SU-DHL-6 (cell line): ENCODE measurements around the gene CASK.

Experiments
- H2AFZ ChIP-seq: fragments of 200-600 bp; sonication (generic); 2 replicates; pipeline ENCODE4 v1.6.1; 2014; ENCODE audit warnings: low read depth, mild to moderate bottlenecking, moderate library complexity, mixed read lengths, antibody characterized with exemption, low read length; ENCODE audit not compliant: severe bottlenecking
- H3F3A ChIP-seq: fragments of 200-600 bp; shearing (Covaris generic); 2 replicates; pipeline ENCODE4 v1.6.0; 2016; ENCODE audit warnings: antibody characterized with exemption, mild to moderate bottlenecking; ENCODE audit not compliant: insufficient read depth
- H3K27ac ChIP-seq: fragments of 200-600 bp; sonication (generic); 2 replicates; pipeline ENCODE4 v1.5.1; 2016; ENCODE audit warnings: low read depth, mild to moderate bottlenecking, low read length, moderate library complexity, mixed read lengths
- H3K27me3 ChIP-seq: fragments of 200-600 bp; sonication (generic), shearing (Covaris generic); 2 replicates; pipeline ENCODE4 v1.6.0; 2014; ENCODE audit warnings: mild to moderate bottlenecking, low read length
- H3K36me3 ChIP-seq: fragments of 200-600 bp; sonication (generic); 2 replicates; pipeline ENCODE4 v1.6.1; 2014; ENCODE audit warnings: mild to moderate bottlenecking, low read length, mixed read lengths
- H3K4me2 ChIP-seq: fragments of 300-600, 200-600 bp; shearing (Covaris generic), sonication (generic); 2 replicates; pipeline ENCODE4 v1.6.0; 2014; ENCODE audit warnings: low read length, low read depth, mild to moderate bottlenecking; ENCODE audit not compliant: poor library complexity, severe bottlenecking
- H3K4me3 ChIP-seq: fragments of 200-600 bp; sonication (generic); 2 replicates; pipeline ENCODE4 v1.5.1; 2014; ENCODE audit warnings: antibody characterized with exemption, low read length, mild to moderate bottlenecking, mixed read lengths; ENCODE audit not compliant: insufficient read depth, poor library complexity, severe bottlenecking
- H3K79me2 ChIP-seq: fragments of 200-600 bp; sonication (generic); 2 replicates; pipeline ENCODE4 v1.6.1; 2014; ENCODE audit warnings: mild to moderate bottlenecking, low read length, moderate library complexity; ENCODE audit not compliant: insufficient read depth
- H3K9ac ChIP-seq: fragments of 200-600 bp; sonication (generic); 2 replicates; pipeline ENCODE4 v1.7.0; 2014; ENCODE audit warnings: mild to moderate bottlenecking, low read length
- H3K9me2 ChIP-seq: fragments of 200-600 bp; sonication (generic); replicated peaks from 2 replicates; pipeline ENCODE4 v1.6.1; 2014; ENCODE audit warnings: low read length; ENCODE audit not compliant: insufficient read depth
- H3K9me3 ChIP-seq: fragments of 200-600 bp; sonication (generic); 2 replicates; pipeline ENCODE4 v1.6.1; 2014; ENCODE audit warnings: low read length, mixed read lengths; ENCODE audit not compliant: insufficient read depth
- H4K20me1 ChIP-seq: fragments of 200-600 bp; sonication (generic); 2 replicates; pipeline ENCODE4 v1.6.1; 2014; ENCODE audit warnings: low read depth, mild to moderate bottlenecking, antibody characterized with exemption, low read length, moderate library complexity, mixed read lengths
- CTCF ChIP-seq: fragments of 200-600 bp; sonication (generic); IDR thresholded peaks from one replicate; pipeline ENCODE4 v1.5.1; 2017; ENCODE audit warnings: antibody characterized with exemption, mild to moderate bottlenecking, low read length, moderate library complexity; ENCODE audit not compliant: insufficient read depth, poor library complexity, severe bottlenecking
- EZH2phosphoT487 ChIP-seq: fragments of 200-600 bp; sonication (generic), shearing (Covaris generic); conservative IDR thresholded peaks from 2 replicates; pipeline ENCODE4 v1.6.1; 2018; ENCODE audit warnings: mild to moderate bottlenecking, antibody characterized with exemption, low read length, moderate library complexity, mixed read lengths

CASK gene

GRCh38 chrX:41837270-41837944, 85.9 kb downstream of the CASK start:
- H4K20me1 ChIP-seq: no peaks in the 10 kb centered on the region
- H3K4me3 ChIP-seq: no peak overlapping the region
- no peaks in the 10 kb centered on the region for H3K9me3 ChIP-seq
- no peaks in the 10 kb centered on the region for H3K79me2 ChIP-seq
- no peaks in the 10 kb centered on the region for H3K27me3 ChIP-seq
- no peak overlapping the region for H2AFZ ChIP-seq
- H3K9ac ChIP-seq: no peak overlapping the region
- H3K36me3 ChIP-seq: no peaks in the 10 kb centered on the region
- H3K27ac ChIP-seq: no peak overlapping the region
- no peaks in the 10 kb centered on the region for H3K9me2 ChIP-seq
- H3F3A ChIP-seq: no peaks in the 10 kb centered on the region
- TF ChIP-seq EZH2phosphoT487 (no peak), CTCF (no peak)
- no peak overlapping the region for H3K4me2 ChIP-seq

- Histone ChIP-seq H3K9ac (no peak overlapping the region), H3K27me3 (no peaks in the 10 kb centered on the region), H4K20me1 (no peaks in the 10 kb centered on the region), H3K27ac (no peak overlapping the region), H3K9me2 (no peaks in the 10 kb centered on the region), H3K4me2 (no peak overlapping the region), H3K79me2 (peaks cover 4% of the 10 kb centered on the region; the same call in 1 of the 2 replicates), H3F3A (no peaks in the 10 kb centered on the region), H3K36me3 (no peaks in the 10 kb centered on the region), H2AFZ (no peak overlapping the region), H3K4me3 (no peak overlapping the region), H3K9me3 (no peaks in the 10 kb centered on the region)
- TF ChIP-seq EZH2phosphoT487 (no peak), CTCF (no peak)
These were observed 94.5 kb downstream of the CASK start for GRCh38 chrX:41828826-41829225.

GRCh38 chrX:41827886-41828285, 95.5 kb downstream of the CASK start:
- Histone ChIP-seq H4K20me1 (no peaks in the 10 kb centered on the region), H3K27ac (no peak overlapping the region), H3K4me3 (no peak overlapping the region), H3K27me3 (no peaks in the 10 kb centered on the region), H3K9me3 (no peaks in the 10 kb centered on the region), H3K9ac (no peak overlapping the region), H3K4me2 (no peak overlapping the region), H3F3A (no peaks in the 10 kb centered on the region), H3K36me3 (no peaks in the 10 kb centered on the region), H3K9me2 (no peaks in the 10 kb centered on the region), H2AFZ (no peak overlapping the region), H3K79me2 (peaks cover 4% of the 10 kb centered on the region; the same call in 1 of the 2 replicates)
- no peak for TF ChIP-seq EZH2phosphoT487
- TF ChIP-seq CTCF: no peak
